NOMO-1 (cell line): ENCODE data around the gene PRR15L.
"Not testable (repeated sequence)": the region's sequence is repeated elsewhere in the genome, so short reads cannot be mapped to it uniquely, and the experiment has no call there.

Experiments used
- DNase-seq, 2 experiments: peaks; one replicate each; lab custom pipeline; 2025; ENCODE audit not compliant: unreplicated experiment in 2 of 2; lab: John Stamatoyannopoulos, UW

Gene PRR15L

GRCh38 chr17:47941246-47942095 lies 16.2 kb downstream of the PRR15L start, which contains the start of gene PNPO:
Gene PNPO, plus strand, starts transcription at chr17:47941571. Its CDS starts 105 bp downstream, at chr17:47941676.
- DNase-seq: peak; percentile 95 to 99

- no peak for DNase-seq
These were observed 19.7 kb downstream of the PRR15L start for GRCh38 chr17:47937941-47938340.

GRCh38 chr17:47935961-47936360 lies 21.7 kb downstream of the PRR15L start:
- no peak for DNase-seq

- not testable (repeated sequence) for DNase-seq
These were observed 22.2 kb downstream of the PRR15L start for GRCh38 chr17:47935468-47935867.

GRCh38 chr17:47934856-47935255 lies 22.8 kb downstream of the PRR15L start:
- DNase-seq: no peak

GRCh38 chr17:47931848-47932247 lies 25.8 kb downstream of the PRR15L start:
- no peak for DNase-seq

GRCh38 chr17:47929218-47930000 lies 28.3 kb downstream of the PRR15L start:
- DNase-seq: no peak

- no peak for DNase-seq
These were observed 29.3 kb downstream of the PRR15L start for GRCh38 chr17:47928415-47928814.

GRCh38 chr17:47927821-47928400 lies 29.8 kb downstream of the PRR15L start:
- DNase-seq: no peak

GRCh38 chr17:47925678-47925988 lies 32.0 kb downstream of the PRR15L start:
- no peak for DNase-seq

- no peak for DNase-seq
These were observed 32.7 kb downstream of the PRR15L start for GRCh38 chr17:47924785-47925677.

- DNase-seq: not testable (repeated sequence)
These were observed 37.8 kb downstream of the PRR15L start for GRCh38 chr17:47919889-47920288.

- no peak for DNase-seq
These were observed 38.7 kb downstream of the PRR15L start for GRCh38 chr17:47918991-47919390.

GRCh38 chr17:47918006-47918405 lies 39.7 kb downstream of the PRR15L start:
- DNase-seq: no peak

GRCh38 chr17:47917581-47917980 lies 40.1 kb downstream of the PRR15L start:
- no peak for DNase-seq

GRCh38 chr17:47916489-47917208 lies 41.0 kb downstream of the PRR15L start:
- no peak for DNase-seq

- DNase-seq: no peak
These were observed 41.8 kb downstream of the PRR15L start for GRCh38 chr17:47915776-47916398.

- DNase-seq: no peak
These were observed 43.3 kb downstream of the PRR15L start for GRCh38 chr17:47914306-47914948.

GRCh38 chr17:47913050-47913449 lies 44.6 kb downstream of the PRR15L start:
- DNase-seq: no peak
